ENCODE measurements around the gene NADSYN1.

Gene NADSYN1

GRCh38 chr11:71463331-71464211 lies 10.6 kb downstream of the NADSYN1 start:
- CTCF ChIA-PET = no interaction called here
- no peak for DNase-seq (ENCODE audit: low read depth, low spot score)

GRCh38 chr11:71465054-71465453 lies 12.1 kb downstream of the NADSYN1 start:
- ChIA-PET POLR2A (no interaction called here), CTCF (no interaction called here)
- DNase-seq (ENCODE audit: low read depth, low spot score) = no peak
- TF ChIP-seq CTCF (IDR thresholded peaks at IDR 0.05; ENCODE audit: insufficient read depth, low read length, missing control alignments) = no peak
- H3K4me3 ChIP-seq (ENCODE audit: low read depth, low read length) = no peak overlapping the region

More at GRCh38 chr11:71463331-71464211, 10.6 kb downstream of the NADSYN1 start:
- POLR2A ChIA-PET = no interaction called here
- TF ChIP-seq CTCF (IDR thresholded peaks at IDR 0.05; ENCODE audit: insufficient read depth, low read length, missing control alignments) = no peak
- no peak overlapping the region for H3K4me3 ChIP-seq (ENCODE audit: low read depth, low read length)

- DNase-seq (ENCODE audit: low read depth, low spot score) = no peak
- no peak for TF ChIP-seq CTCF (IDR thresholded peaks at IDR 0.05; ENCODE audit: insufficient read depth, low read length, missing control alignments)
- ChIA-PET POLR2A (no interaction called here), CTCF (no interaction called here)
- H3K4me3 ChIP-seq (ENCODE audit: low read depth, low read length) = no peak overlapping the region
These were observed 13.4 kb downstream of the NADSYN1 start for GRCh38 chr11:71466358-71466757.

GRCh38 chr11:71467164-71467563 lies 14.2 kb downstream of the NADSYN1 start:
- ChIA-PET CTCF (no interaction called here), POLR2A (interaction anchor here (0.7 kb wide), 1 partner anchor 14 kb away, joined by 3 read pairs; no protein-coding TSS in a partner anchor)
- TF ChIP-seq CTCF (IDR thresholded peaks at IDR 0.05; ENCODE audit: insufficient read depth, low read length, missing control alignments) = no peak
- DNase-seq (ENCODE audit: low read depth, low spot score) = no peak
- no peak overlapping the region for H3K4me3 ChIP-seq (ENCODE audit: low read depth, low read length)

GRCh38 chr11:71470946-71471345 lies 17.9 kb downstream of the NADSYN1 start:
- CTCF ChIA-PET = no interaction called here
- no peak overlapping the region for H3K4me3 ChIP-seq (ENCODE audit: low read depth, low read length)
- POLR2A ChIA-PET = no interaction called here
- no peak for DNase-seq (ENCODE audit: low read depth, low spot score)
- no peak for TF ChIP-seq CTCF (IDR thresholded peaks at IDR 0.05; ENCODE audit: insufficient read depth, low read length, missing control alignments)

- H3K4me3 ChIP-seq (ENCODE audit: low read depth, low read length) = no peak overlapping the region
- no peak for TF ChIP-seq CTCF (IDR thresholded peaks at IDR 0.05; ENCODE audit: insufficient read depth, low read length, missing control alignments)
- no peak for DNase-seq (ENCODE audit: low read depth, low spot score)
- ChIA-PET CTCF (no interaction called here), POLR2A (no interaction called here)
These were observed 19.4 kb downstream of the NADSYN1 start for GRCh38 chr11:71472357-71472885.
